B cell (primary cell): ENCODE data around the gene INTU.

Experiments
- EZH2 ChIP-seq: IDR thresholded peaks from 2 replicates; pipeline ENCODE4 v1.6.1; 2012; ENCODE audit warnings: borderline replicate concordance, low read depth, mild to moderate bottlenecking, moderate library complexity, low read length; ENCODE audit not compliant: insufficient read depth, poor library complexity, severe bottlenecking
- TF ChIP-seq, protein P1 (sequence below): fragments of 200-600 bp; IDR thresholded peaks from one replicate; pipeline ENCODE4 v1.8.0; 2022; ENCODE audit warnings: antibody characterized with exemption, mild to moderate bottlenecking

DNA sequence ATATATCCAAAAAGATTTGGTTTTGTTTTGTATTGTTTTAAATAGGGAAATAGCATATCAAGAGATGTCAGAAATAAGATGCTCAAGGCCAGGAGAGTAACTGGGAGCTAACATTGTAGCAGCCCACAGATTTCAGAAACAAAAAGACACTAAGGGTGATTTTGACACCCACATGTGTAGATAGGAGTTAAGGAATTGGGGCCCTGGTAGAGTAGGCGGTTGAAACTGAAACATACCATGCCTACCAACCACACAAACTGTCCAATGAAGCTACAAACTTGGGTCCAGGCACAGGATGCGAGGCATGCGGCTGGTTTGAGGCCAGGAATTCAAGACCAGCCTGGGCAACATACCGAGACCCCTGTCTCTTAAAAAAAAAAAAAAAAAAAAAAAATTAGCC, 143.1 kb downstream of the INTU start:
- TF ChIP-seq EZH2 = no peak
- TF ChIP-seq, protein P1, sequence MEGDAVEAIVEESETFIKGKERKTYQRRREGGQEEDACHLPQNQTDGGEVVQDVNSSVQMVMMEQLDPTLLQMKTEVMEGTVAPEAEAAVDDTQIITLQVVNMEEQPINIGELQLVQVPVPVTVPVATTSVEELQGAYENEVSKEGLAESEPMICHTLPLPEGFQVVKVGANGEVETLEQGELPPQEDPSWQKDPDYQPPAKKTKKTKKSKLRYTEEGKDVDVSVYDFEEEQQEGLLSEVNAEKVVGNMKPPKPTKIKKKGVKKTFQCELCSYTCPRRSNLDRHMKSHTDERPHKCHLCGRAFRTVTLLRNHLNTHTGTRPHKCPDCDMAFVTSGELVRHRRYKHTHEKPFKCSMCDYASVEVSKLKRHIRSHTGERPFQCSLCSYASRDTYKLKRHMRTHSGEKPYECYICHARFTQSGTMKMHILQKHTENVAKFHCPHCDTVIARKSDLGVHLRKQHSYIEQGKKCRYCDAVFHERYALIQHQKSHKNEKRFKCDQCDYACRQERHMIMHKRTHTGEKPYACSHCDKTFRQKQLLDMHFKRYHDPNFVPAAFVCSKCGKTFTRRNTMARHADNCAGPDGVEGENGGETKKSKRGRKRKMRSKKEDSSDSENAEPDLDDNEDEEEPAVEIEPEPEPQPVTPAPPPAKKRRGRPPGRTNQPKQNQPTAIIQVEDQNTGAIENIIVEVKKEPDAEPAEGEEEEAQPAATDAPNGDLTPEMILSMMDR = no peak
